HEK293T (cell line): Measurements from ENCODE around the gene PHLPP1.

Experiments used
- ELF4 ChIP-seq: fragments of 450-650 bp; IDR thresholded peaks from 2 replicates; pipeline ENCODE4 v1.6.1; 2017; ENCODE audit warnings: antibody characterized with exemption
- FOXK2 ChIP-seq: fragments of 450-650 bp; IDR thresholded peaks from 2 replicates; pipeline ENCODE4 v1.6.1; 2016; ENCODE audit warnings: mild to moderate bottlenecking
- LEF1 ChIP-seq: fragments of 450-650 bp; IDR thresholded peaks from 2 replicates; pipeline ENCODE4 v1.6.1; 2017; ENCODE audit warnings: mild to moderate bottlenecking, borderline replicate concordance
- NFRKB ChIP-seq: fragments of 450-650 bp; IDR thresholded peaks from 2 replicates; pipeline ENCODE4 v1.6.1; 2016; ENCODE audit warnings: mild to moderate bottlenecking, moderate library complexity
- SP1 ChIP-seq: fragments of 450-650 bp; IDR thresholded peaks from 2 replicates; pipeline ENCODE4 v1.6.1; 2017
- SUZ12 ChIP-seq: fragments of 450-650 bp; IDR thresholded peaks from 2 replicates; pipeline ENCODE4 v1.6.1; 2016; ENCODE audit warnings: mild to moderate bottlenecking
- TARDBP ChIP-seq: fragments of 450-650 bp; IDR thresholded peaks from 2 replicates; pipeline ENCODE4 v1.6.1; 2016
- TF ChIP-seq, protein P1 (sequence below): fragments of 450-650 bp; IDR thresholded peaks from 2 replicates; pipeline ENCODE4 v1.6.1; 2016

DNA sequence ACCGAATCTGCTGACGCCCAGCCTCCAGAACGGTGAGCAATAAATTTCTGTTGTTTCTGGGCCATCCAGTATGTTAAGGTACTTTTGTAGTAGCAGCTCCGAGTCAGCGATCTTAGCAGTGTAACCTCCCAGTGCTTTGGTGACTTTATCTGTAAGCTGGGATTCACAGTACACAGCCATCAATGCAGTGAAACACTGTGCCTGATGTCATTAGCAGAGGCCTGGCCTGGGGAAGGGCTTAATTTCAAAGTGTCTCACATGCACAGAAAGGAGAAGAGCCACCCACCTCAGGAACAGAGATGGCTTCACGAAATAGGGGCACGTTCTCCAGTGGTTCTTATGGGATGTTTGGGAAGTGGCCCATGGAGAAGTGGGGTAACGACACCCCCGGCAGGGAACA is 281.2 kb downstream of the PHLPP1 start:
- TF ChIP-seq SP1 (no peak), SUZ12 (no peak), ELF4 (no peak), NFRKB (no peak), LEF1 (no peak), FOXK2 (no peak), TARDBP (no peak)
- TF ChIP-seq, protein P1, sequence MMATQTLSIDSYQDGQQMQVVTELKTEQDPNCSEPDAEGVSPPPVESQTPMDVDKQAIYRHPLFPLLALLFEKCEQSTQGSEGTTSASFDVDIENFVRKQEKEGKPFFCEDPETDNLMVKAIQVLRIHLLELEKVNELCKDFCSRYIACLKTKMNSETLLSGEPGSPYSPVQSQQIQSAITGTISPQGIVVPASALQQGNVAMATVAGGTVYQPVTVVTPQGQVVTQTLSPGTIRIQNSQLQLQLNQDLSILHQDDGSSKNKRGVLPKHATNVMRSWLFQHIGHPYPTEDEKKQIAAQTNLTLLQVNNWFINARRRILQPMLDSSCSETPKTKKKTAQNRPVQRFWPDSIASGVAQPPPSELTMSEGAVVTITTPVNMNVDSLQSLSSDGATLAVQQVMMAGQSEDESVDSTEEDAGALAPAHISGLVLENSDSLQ = no peak
